HEK293 (cell line): ENCODE results near the gene STK10.

ENCODE experiments used
- CTCF ChIA-PET: fragments of 350-600 bp; formaldehyde crosslinking; extraction: SDS; loops from one replicate; lab custom pipeline; 2021; ENCODE audit warnings: antibody characterized with exemption; lab: Yijun Ruan, JAX
- POLR2A ChIA-PET: fragments of 300-600 bp; formaldehyde crosslinking; extraction: SDS; loops from one replicate; lab custom pipeline; 2020; ENCODE audit warnings: antibody characterized with exemption, inconsistent platforms; lab: Yijun Ruan, JAX
- H3K27ac ChIP-seq: fragments of 200-500 bp; sonication (Bioruptor generic); 2 replicates; pipeline ENCODE4 v1.5.1; 2014; ENCODE audit warnings: low read depth, low read length, control low read depth, inconsistent platforms; ENCODE audit errors: extremely low read depth
- H3K36me3 ChIP-seq, 2 experiments: fragments of 200-500 bp in 1 of 2; sonication (Bioruptor generic) in 1 of 2; 1 replicate in 1 of 2; 2 replicates in 1 of 2; pipeline ENCODE4 v1.5.1; 2014 to 2017; ENCODE audit warnings: inconsistent platforms in 2 of 2, low read length in 2 of 2; ENCODE audit not compliant: control insufficient read depth in 2 of 2, insufficient read depth in 1 of 2
- H3K4me1 ChIP-seq: fragments of 200-500 bp; sonication (Bioruptor generic); 2 replicates; pipeline ENCODE4 v1.5.1; 2014; ENCODE audit warnings: mild to moderate bottlenecking, low read length, inconsistent platforms; ENCODE audit not compliant: control insufficient read depth, insufficient read depth
- H3K4me3 ChIP-seq: 2 replicates; pipeline ENCODE4 v1.5.1; 2011; ENCODE audit warnings: low read depth, mild to moderate bottlenecking, control low read depth, low read length, moderate library complexity
- H3K9me3 ChIP-seq: fragments of 200-500 bp; sonication (Bioruptor generic); 2 replicates; pipeline ENCODE4 v1.5.1; 2014; ENCODE audit warnings: low read depth, low read length, inconsistent platforms; ENCODE audit not compliant: control insufficient read depth, insufficient read depth
- GFI1B ChIP-seq: fragments of 450-650 bp; formaldehyde crosslinking; IDR thresholded peaks from 2 replicates; pipeline ENCODE4 v1.5.1; 2016; ENCODE audit warnings: missing biosample characterization, missing genetic modification characterization
- KLF16 ChIP-seq: fragments of 450-650 bp; formaldehyde crosslinking; IDR thresholded peaks from 2 replicates; pipeline ENCODE4 v1.5.1; 2017; ENCODE audit warnings: missing biosample characterization, missing genetic modification characterization
- SCRT2 ChIP-seq: fragments of 450-650 bp; formaldehyde crosslinking; IDR thresholded peaks from 2 replicates; pipeline ENCODE4 v1.5.1; 2016; ENCODE audit warnings: missing biosample characterization, missing genetic modification characterization
- ZBTB17 ChIP-seq: fragments of 450-650 bp; formaldehyde crosslinking; IDR thresholded peaks from 2 replicates; pipeline ENCODE4 v1.5.1; 2016; ENCODE audit warnings: missing biosample characterization, missing genetic modification characterization
- ZFP3 ChIP-seq: fragments of 450-650 bp; formaldehyde crosslinking; IDR thresholded peaks from 2 replicates; pipeline ENCODE4 v1.5.1; 2016; ENCODE audit warnings: low read depth, missing biosample characterization, missing genetic modification characterization
- ZNF10 ChIP-seq: fragments of 450-650 bp; formaldehyde crosslinking; IDR thresholded peaks from 2 replicates; pipeline ENCODE4 v1.5.1; 2017; ENCODE audit warnings: missing biosample characterization, missing genetic modification characterization
- ZNF121 ChIP-seq: fragments of 450-650 bp; formaldehyde crosslinking; IDR thresholded peaks from 2 replicates; pipeline ENCODE4 v1.5.1; 2016; ENCODE audit warnings: missing biosample characterization, missing genetic modification characterization
- ZNF140 ChIP-seq: fragments of 450-650 bp; formaldehyde crosslinking; IDR thresholded peaks from 2 replicates; pipeline ENCODE4 v1.5.1; 2016; ENCODE audit warnings: missing biosample characterization, missing genetic modification characterization
- ZNF155 ChIP-seq: fragments of 450-650 bp; formaldehyde crosslinking; IDR thresholded peaks from 2 replicates; pipeline ENCODE4 v1.5.1; 2016; ENCODE audit warnings: missing biosample characterization, missing genetic modification characterization
- ZNF211 ChIP-seq: fragments of 450-650 bp; formaldehyde crosslinking; IDR thresholded peaks from 2 replicates; pipeline ENCODE4 v1.5.1; 2016; ENCODE audit warnings: low read depth, missing biosample characterization, missing genetic modification characterization
- ZNF26 ChIP-seq: fragments of 450-650 bp; formaldehyde crosslinking; IDR thresholded peaks from 2 replicates; pipeline ENCODE4 v1.5.1; 2016; ENCODE audit warnings: missing biosample characterization, missing genetic modification characterization
- ZNF37A ChIP-seq: fragments of 450-650 bp; IDR thresholded peaks from 2 replicates; pipeline ENCODE4 v1.5.1; 2018; ENCODE audit warnings: missing biosample characterization, missing genetic modification characterization
- ZNF521 ChIP-seq: fragments of 450-650 bp; formaldehyde crosslinking; IDR thresholded peaks from 2 replicates; pipeline ENCODE4 v1.5.1; 2017; ENCODE audit warnings: missing biosample characterization, mild to moderate bottlenecking, missing genetic modification characterization
- ZNF571 ChIP-seq: fragments of 450-650 bp; formaldehyde crosslinking; IDR thresholded peaks from 2 replicates; pipeline ENCODE4 v1.5.0; 2017; ENCODE audit warnings: missing biosample characterization, missing genetic modification characterization
- ZNF654 ChIP-seq: fragments of 450-650 bp; formaldehyde crosslinking; IDR thresholded peaks from 2 replicates; pipeline ENCODE4 v1.5.1; 2016; ENCODE audit warnings: low read depth, missing biosample characterization, missing genetic modification characterization
- ZNF660 ChIP-seq: fragments of 450-650 bp; IDR thresholded peaks from 2 replicates; pipeline ENCODE4 v1.5.1; 2018; ENCODE audit warnings: missing biosample characterization, mild to moderate bottlenecking, missing genetic modification characterization
- ZNF692 ChIP-seq: fragments of 450-650 bp; formaldehyde crosslinking; IDR thresholded peaks from 2 replicates; pipeline ENCODE4 v1.5.1; 2016; ENCODE audit warnings: missing biosample characterization, missing genetic modification characterization
- ZNF707 ChIP-seq: fragments of 450-650 bp; formaldehyde crosslinking; IDR thresholded peaks from 2 replicates; pipeline ENCODE4 v1.5.1; 2016; ENCODE audit warnings: missing biosample characterization, missing genetic modification characterization
- TF ChIP-seq, protein P1 (sequence below): fragments of 450-650 bp; formaldehyde crosslinking; IDR thresholded peaks from 2 replicates; pipeline ENCODE4 v1.5.1; 2016; ENCODE audit warnings: missing biosample characterization, missing genetic modification characterization

Gene STK10

DNA sequence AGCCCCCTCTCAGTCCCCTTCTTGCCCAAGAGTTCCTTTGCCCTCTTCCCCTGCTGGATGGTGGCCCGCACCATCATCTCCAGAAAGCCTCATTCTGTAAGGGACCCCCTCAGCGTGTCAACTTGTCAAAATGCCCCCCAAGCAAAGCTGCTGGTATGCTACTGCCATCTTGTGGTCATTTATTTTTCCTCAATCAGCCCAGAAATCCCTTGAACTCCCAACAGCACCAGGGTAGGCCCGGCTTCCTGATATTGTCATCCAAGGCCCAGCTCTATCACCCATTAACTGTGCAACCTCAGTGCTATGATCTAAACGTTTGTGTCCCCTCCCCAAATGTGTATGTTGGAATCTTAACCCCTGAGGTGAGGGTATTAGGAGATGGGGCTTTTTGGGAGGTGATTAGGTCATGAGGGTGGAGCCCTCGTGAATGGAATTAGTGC lies 128.3 kb downstream of the STK10 start:
- TF ChIP-seq ZNF654 (tag by site-specific recombination) (peak; percentile 80), ZNF26 (tag by site-specific recombination) (no peak), ZNF155 (tag by site-specific recombination) (no peak)
- TF ChIP-seq, protein P1, sequence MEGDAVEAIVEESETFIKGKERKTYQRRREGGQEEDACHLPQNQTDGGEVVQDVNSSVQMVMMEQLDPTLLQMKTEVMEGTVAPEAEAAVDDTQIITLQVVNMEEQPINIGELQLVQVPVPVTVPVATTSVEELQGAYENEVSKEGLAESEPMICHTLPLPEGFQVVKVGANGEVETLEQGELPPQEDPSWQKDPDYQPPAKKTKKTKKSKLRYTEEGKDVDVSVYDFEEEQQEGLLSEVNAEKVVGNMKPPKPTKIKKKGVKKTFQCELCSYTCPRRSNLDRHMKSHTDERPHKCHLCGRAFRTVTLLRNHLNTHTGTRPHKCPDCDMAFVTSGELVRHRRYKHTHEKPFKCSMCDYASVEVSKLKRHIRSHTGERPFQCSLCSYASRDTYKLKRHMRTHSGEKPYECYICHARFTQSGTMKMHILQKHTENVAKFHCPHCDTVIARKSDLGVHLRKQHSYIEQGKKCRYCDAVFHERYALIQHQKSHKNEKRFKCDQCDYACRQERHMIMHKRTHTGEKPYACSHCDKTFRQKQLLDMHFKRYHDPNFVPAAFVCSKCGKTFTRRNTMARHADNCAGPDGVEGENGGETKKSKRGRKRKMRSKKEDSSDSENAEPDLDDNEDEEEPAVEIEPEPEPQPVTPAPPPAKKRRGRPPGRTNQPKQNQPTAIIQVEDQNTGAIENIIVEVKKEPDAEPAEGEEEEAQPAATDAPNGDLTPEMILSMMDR (tag by site-specific recombination) = peak; percentile 72
- TF ChIP-seq, all 188 proteins: peak for 2
- ChIA-PET POLR2A (interaction anchor here (0.6 kb wide), 1 partner anchor 145 kb away, joined by 4 read pairs; no protein-coding TSS in a partner anchor), CTCF (interaction anchor here (0.6 to 3.1 kb wide), 30 partner anchors 8 to 642 kb away, joined by 3 to 65 read pairs (median 4); partner anchors contain the start of genes FBXW11 and STK10)
- Histone ChIP-seq H3K36me3 (peaks cover 0 to 7% of the 10 kb centered on the region in 2 experiments; a peak in 2 of 3 replicates), H3K4me1 (no peaks in the 10 kb centered on the region), H3K4me3 (no peak overlapping the region), H3K27ac (no peak overlapping the region), H3K9me3 (no peaks in the 10 kb centered on the region)

DNA sequence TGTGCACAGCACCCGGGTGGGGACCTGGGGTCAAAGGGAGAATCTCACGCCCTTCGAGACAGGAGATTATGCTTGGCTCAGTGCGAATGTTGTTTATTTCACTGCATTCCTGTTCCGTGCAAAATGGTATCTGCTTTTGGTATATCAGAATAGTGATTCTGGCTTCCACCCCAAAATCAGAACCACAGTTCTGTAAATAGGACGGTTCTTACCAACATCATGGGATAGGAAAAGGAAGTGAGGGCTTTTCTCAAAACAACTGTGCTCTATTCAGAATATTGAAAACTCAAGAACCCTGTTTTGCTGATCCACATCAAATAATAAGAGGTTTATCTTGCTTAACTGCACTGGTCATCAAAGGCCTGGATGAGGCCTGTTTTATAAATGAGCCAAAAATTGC lies 129.9 kb downstream of the STK10 start:
- Histone ChIP-seq H3K27ac (no peak overlapping the region), H3K4me1 (no peaks in the 10 kb centered on the region), H3K36me3 (no peaks in the 10 kb centered on the region; a peak in 1 of 3 replicates), H3K9me3 (no peaks in the 10 kb centered on the region), H3K4me3 (no peak overlapping the region)
- TF ChIP-seq ZBTB17 (tag by site-specific recombination) (no peak), ZNF10 (tag by site-specific recombination) (no peak), ZNF140 (no peak), ZNF521 (tag by site-specific recombination) (no peak), ZFP3 (tag by site-specific recombination) (no peak), KLF16 (no peak), ZNF660 (tag by site-specific recombination) (no peak), ZNF692 (tag by site-specific recombination) (no peak), ZNF121 (tag by site-specific recombination) (no peak), ZNF211 (tag by site-specific recombination) (no peak), ZNF571 (tag by site-specific recombination) (no peak), SCRT2 (tag by site-specific recombination) (no peak), GFI1B (no peak), ZNF37A (no peak)
- ChIA-PET CTCF (interaction anchor here (0.6 to 2.4 kb wide), 5 partner anchors 145 to 595 kb away, joined by 3 to 10 read pairs (median 4); no protein-coding TSS in a partner anchor), POLR2A (no interaction called here)

DNA sequence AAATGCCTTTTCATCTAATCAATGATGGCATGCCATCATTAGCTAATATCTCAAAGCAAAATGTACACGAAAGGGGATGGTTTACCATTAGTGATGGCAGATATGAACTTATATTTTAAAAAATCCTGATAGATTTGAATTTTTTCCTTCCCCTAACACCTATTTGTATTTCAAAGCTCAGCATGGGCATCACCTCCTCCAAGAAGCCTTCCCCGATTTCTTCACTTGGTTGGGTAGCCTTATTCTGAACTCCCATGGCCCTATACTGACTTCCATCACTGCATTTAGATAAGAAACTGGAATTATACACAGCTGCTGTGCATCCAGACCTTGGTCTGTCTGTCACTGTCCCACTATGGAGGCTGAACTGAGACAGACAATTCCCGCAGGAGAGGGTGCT lies 132.0 kb downstream of the STK10 start:
- CTCF ChIA-PET = interaction anchor here (0.6 to 1.0 kb wide), 3 partner anchors 217 to 1188 kb away, joined by 3 to 4 read pairs (median 4); no protein-coding TSS in a partner anchor
- H3K4me3 ChIP-seq = no peak overlapping the region
- H3K4me1 ChIP-seq = no peaks in the 10 kb centered on the region
- peaks cover 0 to 11% of the 10 kb centered on the region in 2 experiments; a peak in 2 of 3 replicates for H3K36me3 ChIP-seq
- H3K27ac ChIP-seq = no peak overlapping the region
- H3K9me3 ChIP-seq = no peaks in the 10 kb centered on the region
- POLR2A ChIA-PET = no interaction called here
- no peak for TF ChIP-seq ZNF707
